NCI-H748 (cell line): ENCODE results near the gene CELSR2.
A peak's percentile ranks its signal among the peaks of the same experiment; 100 is the strongest.
"Not testable (repeated sequence)": the region's sequence is repeated elsewhere in the genome, so short reads cannot be mapped to it uniquely, and the experiment has no call there.

Source experiments
- DNase-seq: peaks from one replicate; lab custom pipeline; 2025; ENCODE audit not compliant: unreplicated experiment; lab: John Stamatoyannopoulos, UW

Gene CELSR2

GRCh38 chr1:109277434-109278204 lies 28.3 kb downstream of the CELSR2 start:
- DNase-seq, result peak; percentile 80

DNA sequence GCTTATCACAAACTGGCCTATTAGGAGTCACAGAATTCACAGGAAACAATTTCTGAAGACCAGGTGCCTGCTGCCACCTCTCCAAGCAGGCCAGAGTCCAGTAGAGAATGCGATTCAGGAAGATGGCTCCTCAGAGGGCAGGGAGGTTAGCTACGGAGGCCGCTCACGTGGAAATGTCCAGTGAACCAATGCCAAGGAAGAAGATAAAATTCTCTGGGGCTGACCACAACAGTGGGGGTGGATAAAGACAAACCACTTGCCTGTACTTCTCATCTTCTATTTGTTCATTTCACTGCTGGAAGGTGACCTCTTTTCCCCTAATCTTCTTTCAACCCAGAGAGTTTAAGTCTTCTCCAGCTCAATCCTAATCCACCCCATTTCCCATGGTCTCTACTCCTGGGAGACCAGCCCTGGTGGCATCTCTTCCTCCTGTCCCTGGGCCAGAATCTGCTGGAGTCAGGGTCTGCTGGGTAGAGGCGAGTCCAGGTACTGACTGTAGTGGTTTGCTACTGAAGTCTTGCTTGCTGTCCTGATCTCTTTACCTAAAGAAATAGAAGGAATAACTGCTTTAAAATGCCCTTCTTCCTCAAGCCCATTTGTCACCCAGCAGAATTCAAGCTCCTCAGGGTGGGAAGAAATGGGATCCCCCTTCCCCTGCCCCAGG lies 30.4 kb downstream of the CELSR2 start:
- DNase-seq, result no peak

- no peak for DNase-seq
These were observed 31.5 kb downstream of the CELSR2 start for GRCh38 chr1:109280862-109281261.

- DNase-seq, result no peak
These were observed 32.5 kb downstream of the CELSR2 start for GRCh38 chr1:109281680-109282496.

GRCh38 chr1:109282497-109282951 lies 33.2 kb downstream of the CELSR2 start:
- DNase-seq, result no peak

- peak; percentile 98 for DNase-seq
These were observed 33.8 kb downstream of the CELSR2 start, which contains the start of gene PSRC1 for GRCh38 chr1:109282952-109283747. PSRC1 (minus strand) TSS chr1:109283145.

DNA sequence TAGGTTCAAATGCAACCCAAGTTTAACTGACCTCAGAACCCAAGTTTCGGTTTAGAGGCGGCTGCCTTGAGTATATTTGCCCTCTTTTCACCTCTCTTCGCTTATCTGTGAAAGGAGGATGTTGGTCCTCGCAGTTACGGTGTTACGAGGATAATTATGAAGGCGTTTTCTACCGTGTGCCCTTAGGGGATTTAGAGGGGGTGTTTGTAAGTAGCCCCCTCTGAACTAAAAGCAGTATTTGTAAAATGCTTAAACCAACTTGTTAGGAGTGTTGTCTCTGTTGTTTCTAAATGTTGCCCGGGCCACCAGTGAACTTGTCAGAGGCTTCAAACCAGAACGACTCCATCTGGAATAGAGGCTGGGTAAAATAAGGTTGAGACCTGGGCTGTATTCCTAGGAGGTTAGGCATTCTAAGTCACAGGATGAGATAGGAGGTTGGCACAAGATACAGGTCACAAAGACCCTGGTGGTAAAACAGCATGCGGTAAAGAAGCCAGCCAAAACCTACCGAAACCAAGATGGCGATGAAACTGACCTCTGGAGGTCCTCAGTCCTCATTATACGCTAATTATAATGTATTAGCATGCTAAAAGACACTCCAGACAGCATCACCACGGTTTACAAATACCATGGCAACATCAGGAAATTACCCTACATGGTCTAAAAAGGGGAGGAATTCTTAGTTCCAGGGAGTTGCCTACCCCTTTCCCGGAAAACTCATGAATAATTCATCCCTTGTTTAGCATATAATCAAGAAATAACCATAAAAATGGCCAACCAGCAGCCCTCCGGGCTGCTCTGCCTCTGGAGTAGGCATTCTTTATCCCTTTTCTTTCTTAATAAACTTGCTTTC lies 34.6 kb downstream of the CELSR2 start:
- DNase-seq, result peak; percentile 59

DNA sequence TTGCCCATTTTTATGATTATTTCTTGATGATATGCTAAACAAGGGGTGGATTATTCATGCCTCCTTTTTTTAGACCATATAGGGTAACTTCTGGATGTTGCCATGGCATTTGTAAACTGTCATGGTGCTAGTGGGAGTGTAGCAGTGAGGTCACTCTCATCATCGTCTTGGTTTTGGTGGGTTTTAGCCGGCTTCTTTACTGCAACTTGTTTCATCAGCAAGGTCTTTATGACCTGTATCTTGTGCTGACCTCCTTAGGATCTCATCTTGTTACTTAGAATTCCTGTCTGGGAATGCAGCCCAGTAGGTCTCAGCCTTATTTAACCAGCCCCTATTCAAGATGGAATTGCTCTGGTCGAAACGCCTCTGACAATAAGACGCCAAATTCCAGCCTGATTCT lies 37.4 kb downstream of the CELSR2 start:
- not testable (repeated sequence) for DNase-seq

DNA sequence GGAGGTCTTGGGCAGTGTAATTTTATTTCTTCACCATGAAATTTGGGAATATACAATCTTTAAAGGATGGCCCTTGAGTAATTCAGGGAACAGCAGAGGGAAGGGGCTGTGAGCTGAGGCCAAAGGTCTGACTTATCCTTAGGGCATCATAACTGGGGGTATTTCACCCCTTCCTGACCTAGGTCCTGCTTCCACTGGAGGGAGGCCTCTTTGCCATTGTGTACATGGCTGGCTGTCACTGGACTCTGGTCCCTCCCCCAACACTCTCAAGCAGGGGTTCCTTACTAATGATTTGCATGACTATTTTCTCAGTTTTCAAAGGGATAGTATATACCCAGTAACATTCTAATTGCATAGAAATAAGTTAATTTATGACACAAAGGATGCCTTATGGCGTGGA lies 40.8 kb downstream of the CELSR2 start:
- no peak for DNase-seq

DNA sequence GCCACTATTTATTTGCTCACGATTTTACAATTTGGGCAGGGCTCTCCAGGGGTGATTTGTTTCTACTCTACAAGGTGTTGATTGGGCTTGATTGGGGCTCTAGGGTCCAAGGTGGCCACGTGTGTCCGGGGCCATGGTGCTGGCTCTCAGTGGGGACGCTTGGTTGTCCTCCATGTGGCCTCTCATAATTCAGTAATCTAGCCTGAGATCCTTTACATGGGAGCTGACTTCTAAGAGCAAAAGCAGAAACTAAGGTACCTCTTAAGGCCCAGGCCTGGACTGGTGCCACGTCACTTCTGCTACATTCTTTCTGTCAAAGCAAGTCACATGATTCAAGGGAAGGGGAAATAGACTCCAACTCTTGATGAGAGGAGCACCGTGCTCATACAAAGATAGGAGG lies 41.7 kb downstream of the CELSR2 start:
- no peak for DNase-seq

- no peak for DNase-seq
These were observed 43.0 kb downstream of the CELSR2 start for GRCh38 chr1:109292364-109292763.

- DNase-seq, result no peak
These were observed 43.7 kb downstream of the CELSR2 start for GRCh38 chr1:109293026-109293425.

GRCh38 chr1:109294481-109294880 lies 45.1 kb downstream of the CELSR2 start:
- DNase-seq, result no peak

DNA sequence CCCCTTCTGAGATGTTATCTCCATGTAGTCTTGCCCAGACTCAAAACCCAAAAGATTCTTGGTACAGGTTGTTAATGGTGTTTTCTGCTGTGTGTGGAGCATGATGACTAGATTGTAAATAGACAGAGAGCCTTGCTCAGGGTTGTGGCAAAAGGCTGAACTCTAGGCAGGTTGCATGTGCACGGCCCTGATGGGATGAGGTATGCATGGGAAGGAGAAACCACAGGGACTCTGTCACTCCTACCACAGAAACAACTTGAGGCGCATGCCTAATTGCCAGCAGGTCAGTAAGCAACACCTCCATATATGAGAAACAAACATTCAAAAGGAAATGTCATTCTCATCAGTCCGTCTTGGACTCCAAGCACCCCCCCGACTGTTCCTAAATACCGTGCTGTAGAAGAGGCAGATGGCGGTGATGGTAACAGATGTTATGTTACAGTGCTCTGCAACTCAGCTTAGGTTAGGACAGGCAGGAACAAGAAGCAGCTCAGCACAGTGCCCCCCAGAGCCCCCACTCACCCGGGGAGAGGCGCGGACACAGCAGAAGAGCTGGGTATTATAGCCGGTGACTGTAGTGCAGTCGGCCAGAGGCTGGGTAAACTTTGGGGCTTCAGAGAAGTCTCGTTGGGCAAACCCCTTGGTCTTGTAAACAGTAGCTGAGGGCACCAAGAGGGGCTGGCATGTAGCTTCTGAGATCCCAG lies 46.5 kb downstream of the CELSR2 start:
- no peak for DNase-seq

- no peak for DNase-seq
These were observed 47.4 kb downstream of the CELSR2 start for GRCh38 chr1:109296782-109297181.

DNA sequence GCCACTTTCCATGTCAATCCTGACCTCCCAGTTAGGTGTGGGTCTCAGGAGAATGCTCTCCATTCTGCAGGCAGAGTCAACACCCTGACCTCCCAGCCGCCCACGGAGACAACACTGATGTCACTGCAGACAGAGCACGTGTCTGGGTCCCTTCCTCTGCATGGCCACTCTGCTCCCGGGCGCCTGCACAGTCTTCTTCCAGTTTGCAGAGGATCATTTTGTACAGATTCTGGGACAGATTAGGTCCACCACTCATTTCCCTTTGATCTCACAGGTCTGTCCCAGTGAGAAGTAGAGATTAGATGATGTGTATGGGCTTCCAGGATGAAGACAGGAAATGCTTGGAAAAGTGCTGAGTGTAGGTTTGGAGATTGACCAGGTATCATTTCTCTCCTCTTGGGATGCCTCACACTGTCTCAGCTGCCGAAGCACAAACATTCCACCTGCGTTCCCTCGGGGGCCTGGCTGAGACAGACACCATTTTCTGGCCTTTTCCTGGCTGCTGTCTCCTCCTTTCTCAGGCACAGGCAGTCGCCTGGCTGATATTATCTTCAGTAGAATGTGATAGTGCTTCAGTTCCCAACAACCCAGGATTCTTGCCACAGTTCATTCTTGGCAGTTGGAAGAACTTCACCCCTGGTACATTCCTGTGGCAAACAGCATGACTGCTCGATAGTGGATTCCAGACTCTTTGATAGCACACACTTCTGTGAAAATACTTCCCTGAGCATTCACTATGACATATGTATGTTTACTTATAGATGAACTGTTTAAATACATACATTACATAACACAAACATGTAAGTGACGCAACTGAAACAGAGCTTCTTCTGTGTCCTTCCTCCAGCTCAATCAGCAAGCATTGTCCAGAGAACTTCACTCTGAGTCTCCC lies 49.6 kb downstream of the CELSR2 start:
- DNase-seq, result no peak

GRCh38 chr1:109299558-109300343 lies 50.4 kb downstream of the CELSR2 start:
- DNase-seq, result no peak
